ENCODE measurements around the gene HMGCS1.

DNA sequence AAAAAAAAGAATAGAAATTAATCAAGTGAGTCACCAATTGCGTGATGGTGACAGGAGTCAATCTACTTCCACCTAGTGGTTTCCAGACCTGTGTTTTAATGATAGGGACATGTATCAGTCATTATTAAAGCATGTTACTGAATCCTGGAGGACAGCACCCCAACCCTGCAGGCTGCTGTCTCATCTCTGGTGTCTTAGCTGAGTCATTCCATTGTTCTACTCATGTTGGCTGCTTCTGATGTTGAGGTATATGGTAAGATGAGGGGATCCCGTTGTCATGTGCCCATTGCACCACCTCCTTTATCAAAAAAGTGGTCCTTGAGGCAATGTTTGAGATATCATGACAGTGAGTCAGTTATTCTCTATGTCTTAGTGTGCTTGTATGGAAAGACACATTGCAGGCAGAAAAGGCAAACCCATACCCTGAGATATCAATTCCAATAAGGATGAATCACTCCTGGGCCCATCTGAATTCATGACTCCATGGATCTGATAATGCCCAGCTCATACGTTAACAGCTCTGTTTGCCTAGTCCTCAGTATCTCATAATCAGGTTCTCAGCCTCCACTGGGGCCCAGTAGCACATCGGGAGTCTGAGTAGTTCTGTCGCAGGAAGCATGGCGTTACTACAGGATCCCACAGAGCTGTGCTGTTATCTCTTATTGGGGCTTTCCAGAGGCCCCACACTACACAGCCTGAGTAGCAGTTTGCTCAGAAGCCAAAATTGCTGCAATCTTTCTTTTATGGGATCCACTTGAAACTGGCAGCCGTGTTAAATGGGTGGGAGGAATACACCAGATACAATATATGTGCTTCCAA lies 31.2 kb downstream of the HMGCS1 start:
- TF ChIP-seq EZH2 (IDR thresholded peaks at IDR 0.05; ENCODE audit: insufficient read depth, poor library complexity, severe bottlenecking) (no peak), EZH2phosphoT487 (IDR thresholded peaks at IDR 0.05; ENCODE audit: insufficient read depth, low read depth) (no peak)

Measured in GM23248 (cell line).